ENCODE measurements around the gene USP40. TPM values are rescaled to one million over a fixed set of nuclear protein-coding genes. Genes with fewer than 3 reads are reported as not detected.
A peak's percentile ranks its signal among the peaks of the same experiment; 100 is the strongest.

The USP40 gene
- total and polyA plus RNA-seq, 9 of the 15 experiments (the other 6 are each of a cell fraction or from before 2014, with no cell fraction given), result 5.5 to 15.0 (median 9.3) TPM

- peak; percentile 52; the same call in 1 of the 2 replicates for TF ChIP-seq NKRF (IDR thresholded peaks at IDR 0.05; ENCODE audit: borderline replicate concordance)
- TF ChIP-seq PATZ1 (CRISPR knock-in tag; IDR thresholded peaks at IDR 0.05; ENCODE audit: borderline replicate concordance), result no peak
- TF ChIP-seq RFX7 (CRISPR knock-in tag; IDR thresholded peaks at IDR 0.05), result no peak
- no peak for TF ChIP-seq NR2F6 (CRISPR knock-in tag; IDR thresholded peaks at IDR 0.05)
- peak; percentile 66 for TF ChIP-seq PBX2 (CRISPR knock-in tag; IDR thresholded peaks at IDR 0.05; ENCODE audit: low read depth)
- TF ChIP-seq PBX2 (tag; conservative IDR thresholded peaks at IDR 0.05; ENCODE audit: low read depth), result peak; percentile 94
- no peak for TF ChIP-seq MXD1 (CRISPR knock-in tag; IDR thresholded peaks at IDR 0.05; ENCODE audit: borderline replicate concordance, poor library complexity, severe bottlenecking)
- no peak for TF ChIP-seq ZFP36 (IDR thresholded peaks at IDR 0.05; ENCODE audit: low read depth, low read length, partially characterized antibody)
- TF ChIP-seq RBM14 (IDR thresholded peaks at IDR 0.05; ENCODE audit: borderline replicate concordance, insufficient read depth, low read depth, low read length), result no peak
- peak; percentile 78 for TF ChIP-seq TAF7 (tag; IDR thresholded peaks at IDR 0.05)
- TF ChIP-seq RAD51 (IDR thresholded peaks at IDR 0.05; ENCODE audit: borderline replicate concordance, low read depth), result no peak
- TF ChIP-seq HDAC2 (IDR thresholded peaks at IDR 0.05), result peak; percentile 40; the same call in 1 of the 2 replicates
- no peak for TF ChIP-seq NR2C2 (CRISPR knock-in tag; IDR thresholded peaks at IDR 0.05)
- TF ChIP-seq NR2C2 (tag; IDR thresholded peaks at IDR 0.05), result no peak
- no peak for TF ChIP-seq RCOR1 (IDR thresholded peaks at IDR 0.05; ENCODE audit: borderline replicate concordance in 1 of 2, low read depth in 2 of 2, low read length in 2 of 2)
- TF ChIP-seq RNF2 (IDR thresholded peaks at IDR 0.05), result 0 out of 2 replicates have a peak, but pooled peaks have one; percentile 22
Measured at GRCh38 chr2:233566141-233566956, at the start of gene USP40 (continued).
